ENCODE data around the gene SIGLEC8. TPM values are rescaled to one million over a fixed set of nuclear protein-coding genes. Genes with fewer than 3 reads are reported as not detected.

The SIGLEC8 gene
- total and polyA plus RNA-seq, 2 of the 8 experiments (the other 6 are each of a cell fraction or from before 2014, with no cell fraction given) = not detected

DNA sequence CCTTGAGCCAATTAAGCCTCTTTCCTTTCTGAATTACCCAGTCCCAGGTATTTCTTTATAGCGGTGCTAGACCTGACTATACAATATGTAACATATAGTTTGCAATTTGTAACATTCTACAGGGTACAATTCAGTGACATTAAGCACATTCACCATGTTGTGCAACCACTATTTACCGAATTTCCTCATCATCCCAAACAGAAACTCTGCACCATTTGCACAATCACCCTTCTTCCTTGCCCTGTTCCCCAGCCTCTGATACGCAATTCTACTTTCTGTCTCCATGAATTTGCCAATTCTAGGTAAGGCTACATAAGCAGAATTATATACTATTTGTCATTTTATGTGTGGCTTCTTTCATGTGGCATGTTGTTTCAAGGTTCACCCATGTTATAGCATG, 27.1 kb downstream of the SIGLEC8 start (continued):
- TF ChIP-seq, protein P1, sequence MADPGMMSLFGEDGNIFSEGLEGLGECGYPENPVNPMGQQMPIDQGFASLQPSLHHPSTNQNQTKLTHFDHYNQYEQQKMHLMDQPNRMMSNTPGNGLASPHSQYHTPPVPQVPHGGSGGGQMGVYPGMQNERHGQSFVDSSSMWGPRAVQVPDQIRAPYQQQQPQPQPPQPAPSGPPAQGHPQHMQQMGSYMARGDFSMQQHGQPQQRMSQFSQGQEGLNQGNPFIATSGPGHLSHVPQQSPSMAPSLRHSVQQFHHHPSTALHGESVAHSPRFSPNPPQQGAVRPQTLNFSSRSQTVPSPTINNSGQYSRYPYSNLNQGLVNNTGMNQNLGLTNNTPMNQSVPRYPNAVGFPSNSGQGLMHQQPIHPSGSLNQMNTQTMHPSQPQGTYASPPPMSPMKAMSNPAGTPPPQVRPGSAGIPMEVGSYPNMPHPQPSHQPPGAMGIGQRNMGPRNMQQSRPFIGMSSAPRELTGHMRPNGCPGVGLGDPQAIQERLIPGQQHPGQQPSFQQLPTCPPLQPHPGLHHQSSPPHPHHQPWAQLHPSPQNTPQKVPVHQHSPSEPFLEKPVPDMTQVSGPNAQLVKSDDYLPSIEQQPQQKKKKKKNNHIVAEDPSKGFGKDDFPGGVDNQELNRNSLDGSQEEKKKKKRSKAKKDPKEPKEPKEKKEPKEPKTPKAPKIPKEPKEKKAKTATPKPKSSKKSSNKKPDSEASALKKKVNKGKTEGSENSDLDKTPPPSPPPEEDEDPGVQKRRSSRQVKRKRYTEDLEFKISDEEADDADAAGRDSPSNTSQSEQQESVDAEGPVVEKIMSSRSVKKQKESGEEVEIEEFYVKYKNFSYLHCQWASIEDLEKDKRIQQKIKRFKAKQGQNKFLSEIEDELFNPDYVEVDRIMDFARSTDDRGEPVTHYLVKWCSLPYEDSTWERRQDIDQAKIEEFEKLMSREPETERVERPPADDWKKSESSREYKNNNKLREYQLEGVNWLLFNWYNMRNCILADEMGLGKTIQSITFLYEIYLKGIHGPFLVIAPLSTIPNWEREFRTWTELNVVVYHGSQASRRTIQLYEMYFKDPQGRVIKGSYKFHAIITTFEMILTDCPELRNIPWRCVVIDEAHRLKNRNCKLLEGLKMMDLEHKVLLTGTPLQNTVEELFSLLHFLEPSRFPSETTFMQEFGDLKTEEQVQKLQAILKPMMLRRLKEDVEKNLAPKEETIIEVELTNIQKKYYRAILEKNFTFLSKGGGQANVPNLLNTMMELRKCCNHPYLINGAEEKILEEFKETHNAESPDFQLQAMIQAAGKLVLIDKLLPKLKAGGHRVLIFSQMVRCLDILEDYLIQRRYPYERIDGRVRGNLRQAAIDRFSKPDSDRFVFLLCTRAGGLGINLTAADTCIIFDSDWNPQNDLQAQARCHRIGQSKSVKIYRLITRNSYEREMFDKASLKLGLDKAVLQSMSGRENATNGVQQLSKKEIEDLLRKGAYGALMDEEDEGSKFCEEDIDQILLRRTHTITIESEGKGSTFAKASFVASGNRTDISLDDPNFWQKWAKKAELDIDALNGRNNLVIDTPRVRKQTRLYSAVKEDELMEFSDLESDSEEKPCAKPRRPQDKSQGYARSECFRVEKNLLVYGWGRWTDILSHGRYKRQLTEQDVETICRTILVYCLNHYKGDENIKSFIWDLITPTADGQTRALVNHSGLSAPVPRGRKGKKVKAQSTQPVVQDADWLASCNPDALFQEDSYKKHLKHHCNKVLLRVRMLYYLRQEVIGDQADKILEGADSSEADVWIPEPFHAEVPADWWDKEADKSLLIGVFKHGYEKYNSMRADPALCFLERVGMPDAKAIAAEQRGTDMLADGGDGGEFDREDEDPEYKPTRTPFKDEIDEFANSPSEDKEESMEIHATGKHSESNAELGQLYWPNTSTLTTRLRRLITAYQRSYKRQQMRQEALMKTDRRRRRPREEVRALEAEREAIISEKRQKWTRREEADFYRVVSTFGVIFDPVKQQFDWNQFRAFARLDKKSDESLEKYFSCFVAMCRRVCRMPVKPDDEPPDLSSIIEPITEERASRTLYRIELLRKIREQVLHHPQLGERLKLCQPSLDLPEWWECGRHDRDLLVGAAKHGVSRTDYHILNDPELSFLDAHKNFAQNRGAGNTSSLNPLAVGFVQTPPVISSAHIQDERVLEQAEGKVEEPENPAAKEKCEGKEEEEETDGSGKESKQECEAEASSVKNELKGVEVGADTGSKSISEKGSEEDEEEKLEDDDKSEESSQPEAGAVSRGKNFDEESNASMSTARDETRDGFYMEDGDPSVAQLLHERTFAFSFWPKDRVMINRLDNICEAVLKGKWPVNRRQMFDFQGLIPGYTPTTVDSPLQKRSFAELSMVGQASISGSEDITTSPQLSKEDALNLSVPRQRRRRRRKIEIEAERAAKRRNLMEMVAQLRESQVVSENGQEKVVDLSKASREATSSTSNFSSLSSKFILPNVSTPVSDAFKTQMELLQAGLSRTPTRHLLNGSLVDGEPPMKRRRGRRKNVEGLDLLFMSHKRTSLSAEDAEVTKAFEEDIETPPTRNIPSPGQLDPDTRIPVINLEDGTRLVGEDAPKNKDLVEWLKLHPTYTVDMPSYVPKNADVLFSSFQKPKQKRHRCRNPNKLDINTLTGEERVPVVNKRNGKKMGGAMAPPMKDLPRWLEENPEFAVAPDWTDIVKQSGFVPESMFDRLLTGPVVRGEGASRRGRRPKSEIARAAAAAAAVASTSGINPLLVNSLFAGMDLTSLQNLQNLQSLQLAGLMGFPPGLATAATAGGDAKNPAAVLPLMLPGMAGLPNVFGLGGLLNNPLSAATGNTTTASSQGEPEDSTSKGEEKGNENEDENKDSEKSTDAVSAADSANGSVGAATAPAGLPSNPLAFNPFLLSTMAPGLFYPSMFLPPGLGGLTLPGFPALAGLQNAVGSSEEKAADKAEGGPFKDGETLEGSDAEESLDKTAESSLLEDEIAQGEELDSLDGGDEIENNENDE (IDR thresholded peaks at IDR 0.05; ENCODE audit: insufficient replicate concordance, low read length) = no peak
- TF ChIP-seq RNF2 (IDR thresholded peaks at IDR 0.05; ENCODE audit: borderline replicate concordance, low read depth, low read length, missing control alignments, poor library complexity, severe bottlenecking) = no peak
- no peak for TF ChIP-seq SP2 (IDR thresholded peaks at IDR 0.05; ENCODE audit: low read length)
- TF ChIP-seq CREB1 (IDR thresholded peaks at IDR 0.05) = no peak
- no peak for TF ChIP-seq CBX8 (IDR thresholded peaks at IDR 0.05; ENCODE audit: borderline replicate concordance, low read depth, low read length)
- TF ChIP-seq SAP30 (IDR thresholded peaks at IDR 0.05; ENCODE audit: insufficient read depth, insufficient replicate concordance, low read length) = no peak
- no peak for TF ChIP-seq KDM1A (IDR thresholded peaks at IDR 0.05; ENCODE audit: borderline replicate concordance, low read length)

Data from H1 (cell line).